Measurements from ENCODE around the gene INPP5A.
"Not testable (repeated sequence)": the region's sequence is repeated elsewhere in the genome, so short reads cannot be mapped to it uniquely, and the experiment has no call there.

The INPP5A gene

DNA sequence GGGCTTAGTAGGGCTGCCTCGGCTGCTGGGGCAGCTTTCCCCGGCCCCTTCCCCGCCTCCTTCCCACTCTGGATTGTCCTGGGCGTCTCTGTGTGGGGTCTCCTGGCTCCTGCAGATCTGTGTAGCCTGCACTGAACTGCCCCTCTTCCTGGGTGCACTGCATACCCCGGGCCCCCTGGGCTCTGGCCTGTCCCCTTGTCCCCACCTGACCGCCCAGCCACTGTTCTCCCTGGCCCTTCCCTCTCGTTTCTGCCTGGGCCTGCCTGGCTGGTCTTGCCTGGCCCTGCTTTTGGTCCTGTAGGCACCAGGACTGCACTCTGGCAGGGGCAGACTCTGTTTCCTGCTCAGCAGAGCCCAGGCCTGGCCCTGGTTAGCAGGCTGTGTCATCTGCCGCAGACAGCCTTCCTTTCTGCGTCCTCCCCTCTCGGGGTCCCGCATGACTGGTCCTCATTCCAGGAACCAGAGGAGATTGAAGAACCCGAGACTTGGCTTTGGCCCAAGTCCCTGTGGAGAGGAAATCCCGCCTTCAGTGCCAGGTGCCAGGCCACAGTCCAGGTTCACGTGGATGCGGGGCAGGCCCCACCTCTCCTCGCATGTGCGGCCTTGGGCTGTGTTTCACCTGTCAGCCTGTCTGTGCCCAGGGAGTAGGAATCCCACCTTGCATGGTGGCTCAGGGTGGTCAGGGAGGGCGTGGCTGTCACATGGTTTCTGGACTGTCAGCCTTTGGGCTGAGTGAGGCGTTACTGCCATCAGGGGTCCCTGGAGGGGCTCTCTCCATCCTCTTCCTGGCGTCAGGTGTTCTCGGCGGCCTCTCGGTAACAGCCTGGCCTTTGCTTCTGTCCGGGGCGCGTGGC, 9.2 kb downstream of the INPP5A start:
- FAIRE-seq, result peak; percentile 77
- no peak for DNase-seq (ENCODE audit: insufficient read length, low spot score)
- no peak for TF ChIP-seq SPI1 (IDR thresholded peaks at IDR 0.05; ENCODE audit: low read depth, low read length)
- no peak for TF ChIP-seq TAF1 (IDR thresholded peaks at IDR 0.05; ENCODE audit: low read depth, low read length)

DNA sequence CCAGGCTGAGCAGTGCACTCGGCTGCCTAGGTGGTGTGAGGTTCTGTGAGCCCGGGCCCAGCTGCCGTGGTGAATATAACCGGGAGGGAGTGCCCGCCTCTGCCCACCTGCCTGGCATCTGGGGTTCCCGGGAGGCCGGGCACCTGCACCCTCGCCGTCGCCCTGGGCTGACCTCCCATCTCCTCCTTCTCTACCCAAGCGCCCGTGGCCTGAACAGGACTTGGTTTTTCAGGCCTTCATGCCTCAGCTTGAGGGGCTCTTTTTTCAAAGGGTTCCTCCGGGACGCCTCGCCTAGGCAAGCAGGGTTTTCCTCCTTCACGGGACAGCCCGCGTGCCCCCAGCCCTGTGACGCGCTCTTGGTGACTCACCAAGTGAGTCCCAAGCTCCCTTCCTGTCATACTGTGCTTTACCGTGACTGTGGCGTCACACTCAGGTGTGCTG, 9.9 kb downstream of the INPP5A start:
- no peak for DNase-seq (ENCODE audit: insufficient read length, low spot score)
- TF ChIP-seq POLR2A (IDR thresholded peaks at IDR 0.05; ENCODE audit: low read depth, low read length) (no peak), POLR2AphosphoS5 (IDR thresholded peaks at IDR 0.05; ENCODE audit: low read depth, low read length) (no peak), PAX5 (IDR thresholded peaks at IDR 0.05; ENCODE audit: insufficient read depth, low read length, severe bottlenecking) (no peak), SPI1 (IDR thresholded peaks at IDR 0.05; ENCODE audit: low read depth, low read length) (no peak), TAF1 (IDR thresholded peaks at IDR 0.05; ENCODE audit: low read depth, low read length) (no peak), POU2F2 (IDR thresholded peaks at IDR 0.05; ENCODE audit: low read depth, low read length) (no peak)
- no peak for FAIRE-seq

DNA sequence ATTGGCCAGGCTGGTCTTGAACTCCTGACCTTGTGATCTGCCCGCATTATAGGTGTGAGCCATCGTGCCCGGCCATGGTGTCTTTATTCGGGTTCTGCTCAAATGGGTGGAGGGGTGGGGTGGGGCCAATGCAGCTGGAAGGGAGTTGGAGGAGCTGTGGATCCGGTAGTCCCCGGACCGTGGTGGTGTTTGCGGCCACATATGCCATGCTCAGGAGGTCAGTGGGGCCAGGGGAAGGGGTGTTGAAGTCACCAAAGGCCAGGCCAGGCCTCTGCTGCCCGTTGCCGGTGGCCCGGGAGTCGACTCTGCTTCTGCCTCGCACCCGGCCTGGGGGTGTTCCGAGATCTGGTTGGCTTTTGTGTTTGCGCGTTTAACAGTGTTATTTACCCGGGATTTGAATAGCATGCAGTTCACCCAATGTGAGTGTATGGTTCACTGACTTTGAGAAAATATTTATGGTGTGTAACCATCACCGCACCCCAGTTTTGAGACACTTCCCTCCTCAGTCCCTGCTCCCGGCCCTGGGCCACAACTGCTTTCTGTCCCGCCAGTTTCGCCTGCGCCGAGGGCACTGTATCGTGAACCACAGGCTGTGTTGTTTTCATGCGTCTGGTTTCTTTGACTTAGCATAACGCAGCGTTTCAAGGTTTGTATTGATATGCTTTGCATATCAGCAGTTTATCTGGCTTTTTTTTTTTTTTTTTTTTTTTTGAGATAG, 10.7 kb downstream of the INPP5A start:
- TF ChIP-seq SPI1 (IDR thresholded peaks at IDR 0.05; ENCODE audit: low read depth, low read length), result no peak
- TF ChIP-seq POU2F2 (IDR thresholded peaks at IDR 0.05; ENCODE audit: low read depth, low read length), result no peak
- no peak for TF ChIP-seq POLR2A (IDR thresholded peaks at IDR 0.05; ENCODE audit: low read depth, low read length)
- no peak for TF ChIP-seq POLR2AphosphoS5 (IDR thresholded peaks at IDR 0.05; ENCODE audit: low read depth, low read length)
- TF ChIP-seq PAX5 (IDR thresholded peaks at IDR 0.05; ENCODE audit: insufficient read depth, low read length, severe bottlenecking), result no peak
- no peak for TF ChIP-seq TAF1 (IDR thresholded peaks at IDR 0.05; ENCODE audit: low read depth, low read length)
- FAIRE-seq (no peak), DNase-seq (ENCODE audit: insufficient read length, low spot score) (no peak)

DNA sequence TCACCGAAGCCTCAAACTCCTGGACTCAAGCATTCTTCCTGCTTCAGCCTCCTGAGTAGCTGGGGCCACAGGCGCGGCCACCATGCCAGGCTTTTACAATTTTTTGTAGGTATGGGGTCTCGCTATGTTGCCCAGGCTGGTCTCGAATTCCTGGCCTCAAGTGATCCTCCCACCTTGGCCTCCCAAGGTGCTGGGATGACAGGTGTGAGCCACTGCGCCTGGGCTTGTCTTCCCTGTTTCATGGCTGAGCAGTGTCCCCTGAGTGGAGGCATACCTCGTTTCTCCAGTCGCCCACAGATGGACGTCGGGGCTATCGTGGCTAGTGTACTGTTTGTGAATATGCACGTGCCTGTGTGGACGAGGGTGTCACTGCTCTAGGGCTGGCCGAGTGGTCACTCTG, 11.3 kb downstream of the INPP5A start:
- DNase-seq (ENCODE audit: insufficient read length, low spot score), result no peak
- TF ChIP-seq TAF1 (IDR thresholded peaks at IDR 0.05; ENCODE audit: low read depth, low read length) (no peak), POU2F2 (IDR thresholded peaks at IDR 0.05; ENCODE audit: low read depth, low read length) (no peak), POLR2AphosphoS5 (IDR thresholded peaks at IDR 0.05; ENCODE audit: low read depth, low read length) (no peak), PAX5 (IDR thresholded peaks at IDR 0.05; ENCODE audit: insufficient read depth, low read length, severe bottlenecking) (no peak), SPI1 (IDR thresholded peaks at IDR 0.05; ENCODE audit: low read depth, low read length) (no peak), POLR2A (IDR thresholded peaks at IDR 0.05; ENCODE audit: low read depth, low read length) (no peak)

DNA sequence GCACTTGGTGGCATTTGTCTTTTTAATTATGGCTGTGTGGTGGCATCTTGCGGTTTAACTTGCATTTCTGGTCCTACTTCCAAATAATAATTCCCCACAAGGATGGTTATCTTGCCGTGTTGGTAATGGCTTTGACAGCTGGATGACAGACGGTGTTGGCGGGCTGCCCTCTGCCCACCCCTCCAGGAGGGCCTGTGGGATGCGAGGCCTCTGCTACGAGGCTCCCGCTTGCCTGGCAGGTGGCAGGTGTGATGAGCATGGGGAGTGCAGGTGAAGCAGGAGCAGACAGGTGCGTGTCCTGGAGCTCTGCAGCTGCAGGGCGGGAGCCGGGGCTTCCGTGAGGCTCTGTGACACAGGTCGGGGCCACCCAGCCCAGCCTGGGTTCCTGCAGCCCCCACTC, 11.8 kb downstream of the INPP5A start:
- no peak for DNase-seq (ENCODE audit: insufficient read length, low spot score)
- no peak for FAIRE-seq
- no peak for TF ChIP-seq SPI1 (IDR thresholded peaks at IDR 0.05; ENCODE audit: low read depth, low read length)
- no peak for TF ChIP-seq POU2F2 (IDR thresholded peaks at IDR 0.05; ENCODE audit: low read depth, low read length)
- TF ChIP-seq POLR2AphosphoS5 (IDR thresholded peaks at IDR 0.05; ENCODE audit: low read depth, low read length), result no peak
- no peak for TF ChIP-seq TAF1 (IDR thresholded peaks at IDR 0.05; ENCODE audit: low read depth, low read length)
- no peak for TF ChIP-seq PAX5 (IDR thresholded peaks at IDR 0.05; ENCODE audit: insufficient read depth, low read length, severe bottlenecking)
- TF ChIP-seq POLR2A (IDR thresholded peaks at IDR 0.05; ENCODE audit: low read depth, low read length), result no peak

More for the DNA sequence above, 11.3 kb downstream of the INPP5A start:
- no peak for FAIRE-seq

DNA sequence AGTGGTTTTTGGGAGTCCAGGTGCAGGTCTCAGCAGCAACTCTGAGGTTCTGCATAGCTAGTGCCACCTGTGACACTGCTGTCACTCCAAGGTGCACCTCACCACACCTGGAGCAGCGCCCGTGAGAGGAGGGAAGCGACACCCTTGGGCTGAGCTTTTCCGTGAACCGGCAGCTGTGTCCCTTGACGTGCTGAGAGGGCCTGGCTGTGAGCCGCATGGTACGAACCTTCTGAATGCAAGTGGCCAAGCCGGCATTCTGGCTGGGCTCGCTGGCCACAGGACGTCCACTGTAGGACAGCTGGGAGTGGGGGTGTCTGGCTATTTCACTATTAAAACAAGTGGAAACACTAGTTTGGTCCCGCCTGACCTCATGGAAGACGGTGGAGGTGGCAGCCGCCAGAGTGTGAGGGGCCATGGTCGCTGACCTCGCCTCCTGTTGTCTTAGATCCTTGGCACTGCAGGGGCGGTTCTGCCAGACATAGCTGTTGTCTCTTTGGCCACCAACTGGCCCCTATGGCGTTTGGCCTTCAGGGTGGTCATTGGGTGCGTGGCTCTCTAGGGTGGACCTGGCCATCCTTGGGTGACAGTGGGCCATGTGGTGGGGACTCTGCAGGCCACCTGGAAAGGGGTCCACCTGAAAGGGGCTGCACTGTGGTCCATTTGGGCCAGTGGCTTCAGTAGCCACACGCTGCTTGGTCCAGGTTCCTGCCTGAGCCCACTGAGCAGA, 12.9 kb downstream of the INPP5A start:
- TF ChIP-seq POLR2AphosphoS5 (IDR thresholded peaks at IDR 0.05; ENCODE audit: low read depth, low read length) (no peak), PAX5 (IDR thresholded peaks at IDR 0.05; ENCODE audit: insufficient read depth, low read length, severe bottlenecking) (no peak)
- FAIRE-seq (peak; percentile 23), DNase-seq (ENCODE audit: insufficient read length, low spot score) (no peak)

DNA sequence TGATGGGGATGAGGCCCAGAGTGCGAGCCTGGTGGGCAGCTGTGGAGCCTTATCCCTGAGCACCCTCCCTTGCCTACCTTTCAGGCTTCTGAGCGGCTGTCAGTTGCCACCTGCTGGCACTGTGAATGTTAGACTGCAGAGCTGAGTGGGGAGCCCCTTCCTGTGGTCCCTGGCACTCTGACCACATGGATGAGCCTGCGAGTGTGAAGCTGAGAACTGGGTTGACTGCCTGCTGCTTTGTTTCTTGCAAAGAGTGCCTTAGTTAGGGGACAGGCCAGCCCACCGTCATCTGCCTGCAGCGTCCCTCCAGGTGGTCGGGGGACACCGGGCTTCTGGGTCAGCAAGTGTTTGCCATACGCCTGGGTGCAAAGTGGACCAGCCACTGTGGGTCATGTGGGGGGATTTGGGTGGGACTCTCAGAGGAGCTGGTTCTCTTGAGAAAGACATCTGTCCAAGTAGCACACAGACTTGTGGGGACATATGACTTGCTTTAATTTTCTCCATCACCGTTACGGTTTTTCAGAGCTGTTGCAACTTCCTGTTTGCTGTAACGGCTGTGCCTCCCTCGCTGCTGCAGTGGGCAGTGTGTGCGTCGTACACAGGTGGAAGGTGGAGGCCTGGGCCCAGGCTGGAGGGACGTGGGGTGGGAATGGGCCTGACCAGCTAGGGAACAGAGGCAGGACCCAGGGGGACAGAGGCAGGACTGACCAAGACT, 13.7 kb downstream of the INPP5A start:
- FAIRE-seq (peak; percentile 95), DNase-seq (ENCODE audit: insufficient read length, low spot score) (peak; percentile 55)
- TF ChIP-seq TAF1 (IDR thresholded peaks at IDR 0.05; ENCODE audit: low read depth, low read length), result no peak
- TF ChIP-seq POU2F2 (IDR thresholded peaks at IDR 0.05; ENCODE audit: low read depth, low read length), result no peak
- TF ChIP-seq POLR2AphosphoS5 (IDR thresholded peaks at IDR 0.05; ENCODE audit: low read depth, low read length), result no peak
- no peak for TF ChIP-seq PAX5 (IDR thresholded peaks at IDR 0.05; ENCODE audit: insufficient read depth, low read length, severe bottlenecking)
- TF ChIP-seq POLR2A (IDR thresholded peaks at IDR 0.05; ENCODE audit: low read depth, low read length), result no peak
- TF ChIP-seq SPI1 (IDR thresholded peaks at IDR 0.05; ENCODE audit: low read depth, low read length), result no peak

DNA sequence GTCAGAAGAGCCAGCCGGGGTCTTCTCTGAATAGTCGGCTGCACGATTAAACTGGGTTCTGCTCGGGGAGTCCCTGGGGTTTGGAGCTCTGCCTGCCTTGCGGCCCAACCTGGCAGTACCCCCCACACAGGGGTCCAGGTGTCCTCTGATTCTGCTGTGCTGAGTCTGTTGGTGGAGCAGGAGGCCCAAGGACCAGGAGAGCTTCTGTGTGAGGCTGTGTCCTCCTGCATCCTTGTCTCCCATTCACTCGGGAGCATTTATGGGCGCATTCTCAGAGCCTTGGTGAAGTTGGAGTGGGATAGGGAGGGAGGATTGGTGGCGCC, 14.2 kb downstream of the INPP5A start:
- FAIRE-seq, result no peak
- no peak for DNase-seq (ENCODE audit: insufficient read length, low spot score)
- TF ChIP-seq TAF1 (IDR thresholded peaks at IDR 0.05; ENCODE audit: low read depth, low read length) (no peak), PAX5 (IDR thresholded peaks at IDR 0.05; ENCODE audit: insufficient read depth, low read length, severe bottlenecking) (no peak), POLR2A (IDR thresholded peaks at IDR 0.05; ENCODE audit: low read depth, low read length) (no peak), SPI1 (IDR thresholded peaks at IDR 0.05; ENCODE audit: low read depth, low read length) (no peak), POU2F2 (IDR thresholded peaks at IDR 0.05; ENCODE audit: low read depth, low read length) (no peak), POLR2AphosphoS5 (IDR thresholded peaks at IDR 0.05; ENCODE audit: low read depth, low read length) (no peak)

DNA sequence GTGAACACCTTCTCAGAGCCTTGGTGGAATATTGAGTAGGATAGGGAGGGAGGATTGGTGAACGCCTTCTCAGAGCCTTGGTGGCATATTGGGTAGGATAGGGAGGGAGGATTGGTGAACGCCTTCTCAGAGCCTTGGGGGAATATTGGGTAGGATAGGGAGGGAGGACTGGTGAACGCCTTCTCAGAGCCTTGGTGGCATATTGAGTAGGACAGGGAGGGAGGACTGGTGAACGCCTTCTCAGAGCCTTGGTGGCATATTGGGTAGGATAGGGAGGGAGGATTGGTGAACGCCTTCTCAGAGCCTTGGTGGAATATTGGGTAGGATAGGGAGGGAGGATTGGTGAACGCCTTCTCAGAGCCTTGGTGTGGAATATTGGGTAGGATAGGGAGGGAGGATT, 15.0 kb downstream of the INPP5A start:
- DNase-seq (ENCODE audit: insufficient read length, low spot score); FAIRE-seq: not testable (repeated sequence)

DNA sequence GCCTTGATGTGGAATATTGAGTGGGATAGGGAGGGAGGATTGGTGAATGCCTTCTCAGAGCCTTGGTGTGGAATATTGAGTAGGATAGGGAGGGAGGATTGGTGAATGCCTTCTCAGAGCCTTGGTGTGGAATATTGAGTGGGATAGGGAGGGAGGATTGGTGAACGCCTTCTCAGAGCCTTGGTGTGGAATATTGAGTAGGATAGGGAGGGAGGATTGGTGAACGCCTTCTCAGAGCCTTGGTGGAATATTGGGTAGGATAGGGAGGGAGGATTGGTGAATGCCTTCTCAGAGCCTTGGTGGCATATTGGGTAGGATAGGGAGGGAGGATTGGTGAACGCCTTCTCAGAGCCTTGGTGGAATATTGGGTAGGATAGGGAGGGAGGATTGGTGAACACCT, 16.0 kb downstream of the INPP5A start:
- not testable (repeated sequence) for DNase-seq (ENCODE audit: insufficient read length, low spot score); FAIRE-seq
